Measurements from ENCODE around the gene WNT2.

The WNT2 gene

GRCh38 chr7:117230276-117231046, 92.4 kb downstream of the WNT2 start:
- H3K4me3 Mint-ChIP-seq, result no peak overlapping the region
- intact Hi-C loops (cut with micrococcal nuclease), result no loop called here
- peaks cover 16% of the 10 kb centered on the region for H3K9me3 Mint-ChIP-seq
- no peaks in the 10 kb centered on the region for H3K4me1 Mint-ChIP-seq (ENCODE audit: low read depth)
- no peaks in the 10 kb centered on the region for H3K36me3 Mint-ChIP-seq (ENCODE audit: low read depth)
- no peak overlapping the region for H3K27ac Mint-ChIP-seq
- H3K27me3 Mint-ChIP-seq, result peaks cover 2% of the 10 kb centered on the region

GRCh38 chr7:117229350-117229749, 93.5 kb downstream of the WNT2 start:
- no peaks in the 10 kb centered on the region for H3K36me3 Mint-ChIP-seq (ENCODE audit: low read depth)
- H3K27me3 Mint-ChIP-seq, result no peaks in the 10 kb centered on the region
- H3K4me1 Mint-ChIP-seq (ENCODE audit: low read depth), result no peaks in the 10 kb centered on the region
- H3K27ac Mint-ChIP-seq, result no peak overlapping the region
- intact Hi-C loops (cut with micrococcal nuclease), result no loop called here
- H3K9me3 Mint-ChIP-seq, result peaks cover 16% of the 10 kb centered on the region
- no peak overlapping the region for H3K4me3 Mint-ChIP-seq

GRCh38 chr7:117227091-117227490, 95.8 kb downstream of the WNT2 start:
- H3K9me3 Mint-ChIP-seq, result peaks cover under 1% of the 10 kb centered on the region
- H3K36me3 Mint-ChIP-seq (ENCODE audit: low read depth), result peaks cover 13% of the 10 kb centered on the region
- H3K27ac Mint-ChIP-seq, result no peak overlapping the region
- H3K27me3 Mint-ChIP-seq, result no peaks in the 10 kb centered on the region
- no peak overlapping the region for H3K4me3 Mint-ChIP-seq
- H3K4me1 Mint-ChIP-seq (ENCODE audit: low read depth), result no peaks in the 10 kb centered on the region
- intact Hi-C loops (cut with micrococcal nuclease), result no loop called here

- H3K4me3 Mint-ChIP-seq, result no peak overlapping the region
- no peaks in the 10 kb centered on the region for H3K9me3 Mint-ChIP-seq
- H3K4me1 Mint-ChIP-seq (ENCODE audit: low read depth), result no peaks in the 10 kb centered on the region
- intact Hi-C loops (cut with micrococcal nuclease), result no loop called here
- peaks cover 19% of the 10 kb centered on the region for H3K36me3 Mint-ChIP-seq (ENCODE audit: low read depth)
- no peak overlapping the region for H3K27ac Mint-ChIP-seq
- H3K27me3 Mint-ChIP-seq, result no peaks in the 10 kb centered on the region
Measured at GRCh38 chr7:117225536-117225935, 97.3 kb downstream of the WNT2 start.

All from dendritic cell treated with granulocyte-macrophage colony-stimulating factor and Interleukin-4, amounts not matched to agents 40 ng/mL and 50 ng/mL, for 4 days (primary cell).